Regular cardiac myocyte (primary cell): Measurements from ENCODE around the gene CDH24. TPM values are rescaled to one million over a fixed set of nuclear protein-coding genes. Genes with fewer than 3 reads are reported as not detected.

Experiments
- total RNA-seq: library from RNA; depleted of rRNA; stranded (reverse); fragments of >200 nt; gene quantifications from 2 replicates; pipeline ENCODE4 v1.2.3, GENCODE V29; 2014

CDH24 gene
- 6.2 and 10.2 TPM in 2 replicates for total RNA-seq

DNA sequence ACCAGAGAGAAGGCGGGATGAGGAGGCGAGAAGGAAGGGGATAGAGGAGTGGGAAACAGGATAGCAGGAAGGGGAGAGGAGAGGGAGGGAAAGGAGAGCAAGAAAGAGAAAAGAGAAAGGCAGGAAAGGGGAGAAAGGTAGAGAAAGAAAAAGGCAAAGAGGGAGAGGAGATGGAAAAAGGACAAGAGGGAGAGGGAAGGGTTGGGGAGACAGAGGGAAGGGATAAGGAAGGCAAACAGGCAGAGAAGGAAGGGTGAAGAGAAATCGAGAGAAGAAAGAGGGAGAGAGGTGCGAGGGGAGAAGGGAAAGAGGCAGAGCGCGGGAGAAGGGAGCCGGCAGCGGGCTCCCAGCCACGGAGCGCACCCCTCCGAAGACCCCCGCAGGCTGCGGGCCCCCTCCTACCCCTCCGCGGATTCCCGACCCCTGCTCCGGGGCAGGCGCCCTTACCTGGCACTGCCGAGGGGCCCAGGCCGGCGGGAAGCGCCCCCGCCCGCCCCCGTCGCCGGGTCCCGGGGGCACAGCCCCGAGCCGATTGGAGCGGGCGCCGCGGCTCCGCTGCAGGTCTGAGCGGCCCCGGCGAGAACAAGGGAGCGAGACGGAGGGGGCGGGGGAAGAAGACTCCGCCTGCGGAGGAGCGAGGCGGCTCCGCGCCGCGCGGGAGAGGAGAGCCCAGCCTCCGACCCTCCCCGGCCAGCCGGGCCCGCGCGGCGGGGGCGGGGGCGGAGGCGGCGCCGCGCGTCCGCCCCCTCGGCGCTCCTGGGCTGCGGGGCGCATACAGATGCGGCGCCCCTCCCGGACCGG, at the start of gene CDH24:
Gene CDH24 (minus strand): TSS at position 565 of the 801 bp plus-strand sequence. CDS start 1,787 bp downstream, outside the sequence.

DNA sequence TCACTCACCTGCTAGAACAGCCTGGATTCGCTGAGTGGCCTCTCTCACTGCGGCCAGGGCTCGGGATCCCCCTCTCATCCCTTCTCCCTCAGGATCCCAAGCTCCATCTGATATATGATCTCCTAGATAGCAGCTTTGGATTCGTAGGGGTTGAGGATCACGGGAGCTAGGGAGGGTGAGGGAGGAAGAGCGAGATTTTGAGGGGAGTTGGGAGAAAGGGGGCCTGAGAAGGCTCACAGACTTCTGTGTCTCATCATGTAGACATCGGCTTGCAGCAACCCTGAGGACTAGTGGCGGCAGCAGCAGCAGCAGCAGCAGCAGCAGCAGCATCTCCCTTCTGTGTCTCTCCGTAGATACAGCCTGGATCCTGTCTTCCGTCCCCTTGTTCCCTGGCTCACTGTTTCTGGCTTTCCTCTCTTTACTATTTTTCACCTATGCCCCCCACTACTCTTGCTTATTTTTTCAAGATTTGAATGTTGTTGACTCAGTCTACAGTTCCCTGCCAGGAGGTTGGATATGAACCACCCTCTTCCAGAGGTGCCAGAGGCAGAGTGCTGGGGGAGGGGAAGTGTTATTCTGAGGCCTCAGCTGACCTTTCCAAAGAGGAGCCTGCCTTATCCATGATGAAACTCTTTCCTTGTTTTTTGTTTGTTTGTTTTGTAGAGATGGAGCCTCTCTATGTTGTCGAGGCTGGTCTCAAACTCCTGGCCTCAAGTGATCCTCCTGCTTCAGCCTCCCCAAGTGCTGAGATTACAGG, 47.4 kb upstream of the CDH24 start, which contains the start of gene CIROP:
Gene CIROP (minus strand): TSS at position 399 of the 757 bp plus-strand sequence. CDS start 69 bp downstream, at position 330.

GRCh38 chr14:23095196-23096108, 38.1 kb upstream of the CDH24 start, which contains the start of gene C14orf119:
TSS of gene C14orf119 (plus strand) at chr14:23095505. CDS start at chr14:23097659, 2,154 bp downstream.

GRCh38 chr14:23094666-23095195, 37.4 kb upstream of the CDH24 start, which contains the start of gene ACIN1:
TSS of gene ACIN1 (minus strand) at chr14:23095136. CDS start at chr14:23095112, 24 bp downstream.

GRCh38 chr14:23042162-23042965, 15.0 kb downstream of the CDH24 start, which contains the start of gene PSMB11:
TSS of gene PSMB11 (plus strand) at chr14:23042212. CDS start at chr14:23042226, 14 bp downstream.

DNA sequence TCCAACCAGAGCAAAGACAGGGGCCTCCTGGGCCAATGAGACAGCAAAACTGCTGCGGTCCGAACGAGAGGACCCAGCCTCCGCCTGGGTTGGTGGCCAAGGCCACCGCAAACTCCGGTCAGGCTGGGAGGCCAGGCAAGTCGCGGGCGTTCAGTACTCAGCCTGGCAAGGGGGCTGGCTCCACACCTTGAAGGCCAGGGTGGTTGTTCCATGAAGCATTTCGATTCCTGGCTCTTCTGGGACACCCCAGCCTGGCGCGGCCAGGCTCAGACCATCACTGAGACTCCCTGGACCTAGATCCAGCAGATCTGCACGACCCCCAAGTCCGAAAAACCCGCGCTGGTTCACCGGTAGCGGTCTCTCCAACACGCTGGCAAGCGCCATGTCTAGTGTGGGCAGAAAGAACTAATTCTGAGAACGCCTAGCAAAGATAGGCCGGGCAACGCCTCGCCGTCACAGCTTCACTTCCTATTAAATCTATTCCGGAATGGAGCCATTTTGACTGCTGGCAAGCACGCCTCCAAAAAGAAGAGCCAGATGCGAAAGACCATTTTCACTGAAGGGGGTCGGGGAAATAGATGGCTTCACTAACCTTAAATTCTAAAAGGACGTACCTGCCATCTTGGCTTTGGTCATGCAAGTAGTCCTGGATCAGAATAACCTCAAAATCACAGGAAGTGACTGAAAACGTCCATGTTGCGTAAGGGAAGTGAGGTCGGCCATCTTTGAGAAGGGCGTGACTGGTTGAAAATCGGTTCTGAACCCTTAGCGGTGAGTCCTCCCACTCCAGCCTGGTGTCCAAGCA, 22.6 kb downstream of the CDH24 start, which contains the start of gene PSMB5:
Gene PSMB5 (minus strand): TSS at position 403 of the 805 bp plus-strand sequence. CDS start 19 bp downstream, at position 384.

DNA sequence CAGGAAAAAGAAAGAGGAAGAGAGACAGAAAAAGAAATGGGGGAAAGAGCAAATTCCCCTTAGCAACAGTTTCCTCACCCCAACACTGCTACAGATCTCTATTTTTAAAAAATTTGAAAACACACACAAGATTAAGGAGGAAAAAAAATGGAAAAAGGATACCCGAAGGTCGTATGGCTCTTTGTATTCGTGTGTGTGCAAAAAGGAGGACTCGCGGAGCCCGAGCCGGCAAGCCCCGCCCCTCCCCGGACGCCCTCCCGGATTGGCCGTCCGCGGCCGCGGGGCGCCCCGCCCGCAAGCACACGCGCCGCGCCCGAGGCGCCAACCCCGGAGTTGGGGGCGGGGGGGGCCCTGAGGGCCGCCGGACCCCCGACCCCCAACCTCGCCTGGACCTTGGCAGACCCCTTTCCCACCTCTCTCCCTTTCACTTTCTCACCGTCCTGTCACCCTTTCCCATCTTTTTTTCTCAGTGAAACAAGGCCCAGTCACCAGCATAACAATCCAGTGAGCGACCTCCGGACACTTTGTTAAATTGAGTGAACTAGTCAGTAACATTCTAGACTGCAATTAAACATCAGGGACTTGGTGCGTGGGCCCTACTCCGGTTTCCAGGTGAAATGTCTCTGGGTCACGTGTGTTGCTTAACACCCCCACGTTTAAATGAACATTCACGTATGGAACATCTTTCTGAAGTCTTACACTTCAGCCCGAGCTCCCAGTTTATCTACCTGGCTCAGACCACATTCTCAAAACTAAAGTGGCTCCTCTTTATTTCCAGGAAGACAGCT, 47.2 kb downstream of the CDH24 start, which contains the start of gene C14orf93:
Gene C14orf93 (minus strand): TSS at position 205 of the 788 bp plus-strand sequence. CDS start 11,120 bp downstream, outside the sequence.

Other genes with a start within 250 kb of the CDH24 start
- gene SLC7A7, start 242.1 kb downstream of the CDH24 start, total RNA-seq, result 18.2 and 21.4 TPM in 2 replicates
- gene MRPL52, start 227.6 kb downstream of the CDH24 start, total RNA-seq, result 23.1 and 56.4 TPM in 2 replicates
- gene MMP14, start 220.9 kb downstream of the CDH24 start, total RNA-seq, result 326 and 383 TPM in 2 replicates
- 57.1 and 72.7 TPM in 2 replicates for gene LRP10, start 185.8 kb downstream of the CDH24 start, total RNA-seq
- under 0.01 TPM in 1 of 2 replicates, not detected in the other for gene REM2, start 174.3 kb downstream of the CDH24 start, total RNA-seq
- 53.1 and 64.0 TPM in 2 replicates for gene RBM23, start 138.4 kb downstream of the CDH24 start, total RNA-seq
- gene PRMT5, start 128.1 kb downstream of the CDH24 start, total RNA-seq, result 43.1 and 128 TPM in 2 replicates
- 33.7 and 45.9 TPM in 2 replicates for gene HAUS4, start 100.4 kb downstream of the CDH24 start, total RNA-seq
- 47.0 and 53.0 TPM in 2 replicates for gene AJUBA, start 75.0 kb downstream of the CDH24 start, total RNA-seq
- 5.8 and 7.0 TPM in 2 replicates for gene C14orf93, start 47.4 kb downstream of the CDH24 start, total RNA-seq
- 283 and 415 TPM in 2 replicates for gene PSMB5, start 22.6 kb downstream of the CDH24 start, total RNA-seq
- under 0.01 TPM in 1 of 2 replicates, not detected in the other for gene PSMB11, start 15.3 kb downstream of the CDH24 start, total RNA-seq
- gene ACIN1, start 37.6 kb upstream of the CDH24 start, total RNA-seq, result 46.8 and 87.8 TPM in 2 replicates
- 38.1 and 57.7 TPM in 2 replicates for gene C14orf119, start 38.0 kb upstream of the CDH24 start, total RNA-seq
- gene CIROP, start 47.5 kb upstream of the CDH24 start, total RNA-seq, result not detected in 2 replicates
- not detected in 2 replicates for gene CEBPE, start 61.7 kb upstream of the CDH24 start, total RNA-seq
- gene SLC7A8, start 126.1 kb upstream of the CDH24 start, total RNA-seq, result under 0.01 and 1.4 TPM in 2 replicates
- not detected in 2 replicates for gene RNF212B, start 180.4 kb upstream of the CDH24 start, total RNA-seq
- 2.5 and 4.2 TPM in 2 replicates for gene HOMEZ, start 228.6 kb upstream of the CDH24 start, total RNA-seq
- 1.9 and 5.6 TPM in 2 replicates for gene PPP1R3E, start 245.3 kb upstream of the CDH24 start, total RNA-seq
- gene BCL2L2, start 249.3 kb upstream of the CDH24 start, total RNA-seq, result 18.3 and 18.4 TPM in 2 replicates